ENCODE data around the gene C19orf44.
"Not testable (repeated sequence)": the region's sequence is repeated elsewhere in the genome, so short reads cannot be mapped to it uniquely, and the experiment has no call there.

C19orf44 gene

GRCh38 chr19:16465239-16465638, 31.0 kb upstream of the C19orf44 start:
- H3K4me3 ChIP-seq = no peak overlapping the region
- H3K27ac ChIP-seq = no peak overlapping the region

- not testable (repeated sequence) for H3K4me3 ChIP-seq, H3K27ac ChIP-seq
Observed at GRCh38 chr19:16466802-16467427, 29.3 kb upstream of the C19orf44 start.

GRCh38 chr19:16467581-16467980, 28.6 kb upstream of the C19orf44 start:
- H3K27ac ChIP-seq = peak overlapping the region in 1 of 21 experiments; percentile 35
- H3K4me3 ChIP-seq = no peak overlapping the region

- H3K27ac ChIP-seq = peak overlapping the region in 12 of 21 experiments; percentile 21 to 91 (median 85)
- peak overlapping the region in 6 of 7 experiments; percentile 62 to 98 (median 94) for H3K4me3 ChIP-seq
Observed at GRCh38 chr19:16470541-16470910, 25.7 kb upstream of the C19orf44 start.

GRCh38 chr19:16470911-16471811, 25.0 kb upstream of the C19orf44 start:
- peak overlapping the region; percentile 62 to 98 (median 93) for H3K4me3 ChIP-seq
- H3K27ac ChIP-seq = peak overlapping the region; percentile 74 to 93 (median 86)

DNA sequence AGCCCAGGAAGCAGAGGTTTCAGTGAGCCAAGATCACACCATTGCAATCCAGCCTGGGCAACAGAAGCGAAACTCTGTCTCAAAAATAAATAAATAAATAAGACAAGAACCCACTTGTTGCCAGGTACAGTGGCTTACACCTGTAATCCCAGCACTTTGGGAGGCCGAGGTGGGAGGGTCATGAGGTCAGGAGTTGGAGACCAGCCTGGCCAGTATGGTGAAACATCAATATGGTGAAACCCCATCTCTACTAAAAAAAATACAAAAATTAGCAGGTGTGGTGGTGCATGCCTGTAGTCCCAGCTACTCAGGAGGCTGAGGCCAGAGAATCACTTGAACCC, 23.7 kb upstream of the C19orf44 start:
- peak overlapping the region; percentile 62 to 98 (median 93) for H3K4me3 ChIP-seq
- peak overlapping the region in 20 of 21 experiments; percentile 61 to 92 (median 88) for H3K27ac ChIP-seq

GRCh38 chr19:16472992-16473391, 23.2 kb upstream of the C19orf44 start:
- Histone ChIP-seq H3K4me3 (no peak overlapping the region), H3K27ac (no peak overlapping the region)

- no peak overlapping the region for H3K4me3 ChIP-seq
- H3K27ac ChIP-seq = no peak overlapping the region
Observed at GRCh38 chr19:16473875-16474392, 22.3 kb upstream of the C19orf44 start.

- Histone ChIP-seq H3K27ac (no peak overlapping the region), H3K4me3 (no peak overlapping the region)
Observed at GRCh38 chr19:16476401-16476800, 19.8 kb upstream of the C19orf44 start.

GRCh38 chr19:16477311-16477710, 18.9 kb upstream of the C19orf44 start:
- no peak overlapping the region for H3K4me3 ChIP-seq
- no peak overlapping the region for H3K27ac ChIP-seq

DNA sequence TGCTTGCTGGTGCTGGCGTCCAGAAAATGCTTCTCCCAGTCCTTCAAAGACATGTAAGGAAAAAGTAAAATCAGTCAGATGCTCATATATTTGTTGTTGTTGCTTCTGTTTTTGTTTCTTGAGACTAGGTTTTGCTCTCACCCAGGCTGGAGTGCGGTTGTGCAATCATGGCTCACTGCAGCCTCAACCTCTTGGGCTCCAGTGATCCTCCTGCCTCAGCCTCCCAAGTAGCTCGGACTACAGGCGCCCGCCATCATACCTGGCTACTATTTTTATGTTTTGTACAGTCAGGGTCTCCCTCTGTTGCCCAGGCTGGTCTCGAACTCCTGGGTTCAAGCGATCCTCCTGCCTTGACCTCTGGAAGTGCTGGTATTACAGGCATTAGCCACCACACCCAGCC, 13.4 kb upstream of the C19orf44 start:
- H3K4me3 ChIP-seq = no peak overlapping the region
- no peak overlapping the region for H3K27ac ChIP-seq

DNA sequence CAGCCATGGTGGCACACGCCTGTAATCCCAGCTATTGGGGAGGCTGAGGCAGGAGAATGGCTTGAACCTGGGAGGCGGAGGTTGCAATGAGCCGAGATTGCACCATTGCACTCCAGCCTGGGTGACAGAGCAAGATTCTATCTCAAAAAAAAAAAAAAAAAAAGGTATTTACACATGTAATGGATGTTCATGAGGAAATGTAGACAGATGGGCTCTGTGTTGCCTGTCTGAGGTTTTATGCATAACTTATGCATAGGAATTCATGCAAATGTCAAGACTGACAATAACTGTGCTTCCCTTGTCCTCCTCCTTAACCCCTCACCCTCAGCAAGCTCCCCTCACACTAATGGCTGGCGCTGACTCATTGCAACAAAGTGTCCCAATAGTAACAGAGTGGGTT, 9.7 kb upstream of the C19orf44 start:
- not testable (repeated sequence) for H3K27ac ChIP-seq, H3K4me3 ChIP-seq

GRCh38 chr19:16496613-16496983, 404 bp downstream of the C19orf44 start:
- peak overlapping the region in 18 of 21 experiments; percentile 11 to 84 (median 71) for H3K27ac ChIP-seq
- H3K4me3 ChIP-seq = peak overlapping the region; percentile 50 to 81 (median 66)

GRCh38 chr19:16497042-16497441, 848 bp downstream of the C19orf44 start:
- Histone ChIP-seq H3K4me3 (peak overlapping the region; percentile 50 to 81 (median 66)), H3K27ac (peak overlapping the region in 11 of 21 experiments; percentile 11 to 84 (median 70))

DNA sequence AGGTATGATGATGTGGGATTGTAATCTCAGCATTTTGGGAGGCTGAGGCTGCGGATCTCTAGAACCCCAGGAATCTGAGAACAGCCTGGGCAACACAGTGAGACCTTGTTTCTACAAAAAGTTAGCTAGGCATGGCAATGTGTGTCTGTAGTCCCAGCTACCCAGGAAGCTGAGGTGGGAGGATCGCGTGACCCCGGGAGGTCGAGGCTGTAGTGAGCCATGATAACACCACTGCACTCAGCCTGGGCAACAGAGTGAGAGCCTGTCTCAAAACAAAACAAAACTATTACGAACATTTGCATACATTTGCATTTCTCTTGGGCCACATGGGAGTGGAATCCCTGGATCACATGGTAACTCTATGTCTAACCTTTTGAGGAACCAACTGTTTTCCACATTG, 1.6 kb downstream of the C19orf44 start:
- H3K27ac ChIP-seq = no peak overlapping the region
- no peak overlapping the region for H3K4me3 ChIP-seq

DNA sequence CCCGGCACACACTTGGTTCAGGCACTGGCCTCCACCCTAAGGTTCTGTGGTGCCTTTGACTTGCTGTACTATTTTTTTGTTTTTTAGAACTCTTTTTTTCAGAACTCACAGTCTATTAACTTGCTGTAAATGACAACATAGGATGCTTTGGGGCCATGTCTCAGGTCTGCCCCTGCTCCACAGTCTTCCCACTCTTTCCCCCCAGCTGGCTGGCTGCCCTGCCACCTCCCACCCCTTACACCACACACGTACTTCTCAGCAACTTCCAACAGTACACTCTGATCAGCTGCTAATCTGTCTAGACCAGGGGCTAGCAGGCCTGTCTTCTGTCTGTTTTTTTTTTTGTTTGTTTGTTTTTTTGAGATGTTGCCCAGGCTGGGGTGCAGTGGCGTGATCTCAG, 8.1 kb downstream of the C19orf44 start:
- no peak overlapping the region for H3K27ac ChIP-seq
- H3K4me3 ChIP-seq = no peak overlapping the region

- not testable (repeated sequence) for H3K4me3 ChIP-seq, H3K27ac ChIP-seq
Observed at GRCh38 chr19:16506161-16506560, 10.0 kb downstream of the C19orf44 start.

DNA sequence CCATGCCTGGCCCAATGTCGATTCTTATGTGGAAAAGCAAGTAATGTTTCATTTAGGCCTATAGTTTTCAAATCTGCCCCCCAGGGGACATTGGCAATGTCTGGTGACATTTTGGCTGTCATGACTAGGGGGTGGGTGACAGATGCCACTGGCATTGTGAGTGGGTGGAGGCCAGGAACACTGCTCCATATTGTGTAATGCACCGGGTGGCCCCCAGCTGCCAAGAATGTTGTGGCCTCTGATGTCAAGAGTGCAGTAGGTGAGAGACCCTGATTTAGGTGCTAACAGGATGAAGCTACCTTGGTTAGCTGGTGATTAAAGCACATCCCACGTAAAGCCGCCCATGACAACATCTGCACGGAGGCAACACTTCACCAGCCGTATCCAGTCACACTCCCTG, 10.8 kb downstream of the C19orf44 start:
- no peak overlapping the region for H3K4me3 ChIP-seq
- no peak overlapping the region for H3K27ac ChIP-seq

GRCh38 chr19:16508546-16508945, 12.4 kb downstream of the C19orf44 start:
- no peak overlapping the region for H3K4me3 ChIP-seq
- H3K27ac ChIP-seq = no peak overlapping the region

GRCh38 chr19:16509141-16510061, 13.2 kb downstream of the C19orf44 start:
- Histone ChIP-seq H3K4me3 (no peak overlapping the region), H3K27ac (peak overlapping the region in 5 of 21 experiments; percentile 15 to 57 (median 26))

Measured in skin epidermis (tissue), 12 donors.